Measurements from ENCODE around the gene EP400.

- TF ChIP-seq CTCF (conservative IDR thresholded peaks at IDR 0.05; ENCODE audit: low read depth, low read length) = no peak
- TF ChIP-seq EZH2 (IDR thresholded peaks at IDR 0.05; ENCODE audit: borderline replicate concordance, low read depth, low read length, poor library complexity, severe bottlenecking) = no peak
Measured at GRCh38 chr12:131930510-131930909, 19.2 kb upstream of the EP400 start.
